HG03139 (cell line): ENCODE results near the gene MTA3.
"Not testable (repeated sequence)": the region's sequence is repeated elsewhere in the genome, so short reads cannot be mapped to it uniquely, and the experiment has no call there.

ENCODE experiments used
- ATAC-seq: cut with Tn5 transposase; IDR thresholded peaks from one replicate; pipeline ENCODE4 v1.9.1; 2021; ENCODE audit not compliant: unreplicated experiment

The MTA3 gene

DNA sequence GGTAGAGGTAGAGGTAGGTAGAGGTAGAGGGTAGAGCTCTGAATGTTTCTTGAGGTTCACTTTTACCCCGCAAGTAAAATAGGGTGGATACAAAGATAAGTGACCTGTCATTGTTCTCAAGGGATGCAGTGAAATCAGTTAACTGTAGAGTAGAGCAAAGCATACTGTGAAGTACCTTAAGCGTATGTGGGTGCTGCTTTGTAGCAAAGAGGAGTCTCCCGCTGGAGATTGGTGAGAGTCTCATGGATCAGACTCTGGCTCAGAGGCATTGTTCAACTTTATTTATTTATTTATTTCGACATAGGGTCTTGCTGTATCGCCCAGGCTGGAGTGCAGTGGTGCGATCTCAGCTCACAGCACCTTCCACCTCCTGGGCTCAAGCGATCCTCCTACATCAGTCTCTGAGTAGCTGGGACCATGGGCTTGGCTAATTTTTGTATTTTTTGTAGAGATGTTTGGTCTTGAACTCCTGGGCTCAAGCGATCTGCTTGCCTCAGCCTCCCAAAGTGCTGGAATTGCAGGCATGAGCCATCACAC is 38.7 kb downstream of the MTA3 start:
- ATAC-seq, result no peak

- ATAC-seq, result no peak
Observed at GRCh38 chr2:42613281-42614064, 45.0 kb downstream of the MTA3 start.

- no peak for ATAC-seq
Observed at GRCh38 chr2:42614838-42615237, 46.4 kb downstream of the MTA3 start.

DNA sequence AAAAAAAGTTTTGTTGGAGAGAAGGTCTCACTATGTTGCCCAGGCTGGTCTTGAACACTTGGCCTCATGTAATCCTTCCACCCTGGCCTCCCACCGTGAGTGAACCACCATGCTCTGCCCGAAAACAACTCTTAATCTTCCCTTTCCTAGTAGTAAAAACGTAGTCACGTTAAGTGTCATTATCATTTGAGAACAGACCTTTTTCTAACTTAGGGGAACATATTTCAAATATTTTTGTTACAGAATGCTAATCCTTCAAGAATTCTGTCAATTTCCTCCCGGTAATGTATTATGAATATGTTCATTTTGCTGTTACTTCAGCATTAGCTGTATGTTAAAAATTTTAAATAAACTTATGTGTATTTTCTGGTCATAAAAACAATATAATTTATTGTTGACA is 49.7 kb downstream of the MTA3 start:
- no peak for ATAC-seq

- no peak for ATAC-seq
Observed at GRCh38 chr2:42618972-42619371, 50.5 kb downstream of the MTA3 start.

- ATAC-seq, result not testable (repeated sequence)
Observed at GRCh38 chr2:42621626-42622025, 53.2 kb downstream of the MTA3 start.

- ATAC-seq, result no peak
Observed at GRCh38 chr2:42622943-42623676, 54.7 kb downstream of the MTA3 start.

DNA sequence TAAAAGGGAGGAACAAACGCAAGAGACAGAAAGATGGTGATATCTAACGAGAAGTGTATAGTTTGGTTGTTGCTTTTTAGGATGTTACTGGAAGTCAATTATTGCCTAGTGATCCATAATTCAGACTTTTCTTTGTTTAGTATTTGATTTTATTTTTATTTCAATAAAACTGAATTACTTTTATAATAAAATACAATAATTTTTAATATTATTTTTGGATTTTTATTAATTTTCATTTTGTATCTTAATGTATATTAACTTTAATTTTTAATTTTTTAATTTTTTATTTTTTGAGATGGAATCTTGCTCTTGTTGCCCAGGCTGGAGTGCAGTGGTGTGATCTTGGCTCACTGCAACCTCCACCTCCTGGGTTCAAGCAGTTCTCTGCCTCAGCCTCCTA is 55.6 kb downstream of the MTA3 start:
- ATAC-seq, result no peak

- not testable (repeated sequence) for ATAC-seq
Observed at GRCh38 chr2:42628024-42628423, 59.6 kb downstream of the MTA3 start.

DNA sequence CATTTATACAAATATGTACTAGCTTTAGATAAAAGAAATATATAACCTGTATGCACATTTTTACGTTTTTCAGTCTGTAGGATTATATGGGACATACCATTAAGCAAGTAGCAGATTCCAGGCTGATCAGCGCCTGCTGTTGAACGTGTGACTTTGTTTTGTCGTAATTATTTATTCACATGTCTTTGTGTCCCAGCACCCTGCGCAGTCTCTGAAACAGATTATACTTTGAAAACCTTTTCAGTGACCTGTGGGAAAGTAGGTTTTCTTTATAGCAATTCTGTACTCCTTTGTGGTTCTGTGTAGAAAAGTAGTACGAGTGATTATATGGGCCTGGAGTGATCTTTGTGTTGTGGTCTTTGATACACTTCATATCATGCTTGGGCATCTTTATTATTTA is 68.5 kb downstream of the MTA3 start:
- no peak for ATAC-seq

GRCh38 chr2:42638080-42638784 is 69.8 kb downstream of the MTA3 start:
- no peak for ATAC-seq

DNA sequence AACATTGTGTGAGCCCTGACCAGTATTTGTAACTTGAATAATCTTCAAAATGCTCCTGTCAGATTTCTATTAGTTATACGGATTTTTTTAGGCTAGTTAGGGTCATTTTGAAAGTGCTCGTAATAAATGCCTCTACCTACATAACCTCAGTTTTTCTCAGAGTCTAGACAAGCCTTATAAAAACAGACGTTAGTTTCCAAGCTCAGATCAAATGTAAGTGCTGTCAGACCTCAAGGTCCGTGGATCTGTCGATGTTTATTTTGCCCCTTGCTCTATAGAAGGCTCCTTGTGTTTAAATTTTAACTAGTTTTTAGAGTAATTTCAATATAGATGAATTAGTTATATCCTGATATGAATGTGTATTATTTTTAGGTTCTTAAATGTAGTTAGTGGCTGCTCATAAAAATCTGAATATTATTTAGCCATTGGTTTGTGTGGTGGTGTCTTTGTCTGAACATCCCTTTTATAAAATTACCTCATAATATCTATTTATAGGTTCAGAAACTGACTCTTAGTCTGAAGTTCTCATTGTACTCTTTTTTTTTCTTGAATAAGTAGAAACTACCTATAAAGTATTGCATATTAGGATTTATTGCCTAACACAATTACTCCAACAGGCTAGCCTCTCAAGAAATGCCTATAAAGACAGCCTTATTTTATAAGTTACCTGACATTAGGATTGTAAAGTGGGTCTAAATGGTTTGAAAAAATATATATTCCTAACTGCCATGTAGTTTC is 71.1 kb downstream of the MTA3 start:
- ATAC-seq, result no peak

DNA sequence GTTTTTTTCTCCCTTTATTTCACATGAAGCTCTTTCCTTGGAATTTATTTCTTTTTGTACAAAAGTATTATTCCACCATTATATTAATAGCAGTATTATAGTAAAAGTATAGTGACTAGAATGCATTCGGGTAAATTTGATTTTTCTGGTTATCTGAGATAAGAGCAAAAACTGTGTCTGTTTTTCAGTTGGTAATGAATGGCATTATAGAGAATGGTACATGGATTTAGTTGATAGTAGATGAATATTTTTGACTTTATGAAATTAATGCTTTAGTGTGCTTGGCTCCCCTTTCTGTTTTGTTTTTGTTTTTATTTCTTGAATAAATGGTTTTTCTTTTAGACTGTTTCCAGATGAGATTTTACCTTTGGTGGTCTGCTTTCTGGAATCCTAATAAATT is 71.8 kb downstream of the MTA3 start:
- ATAC-seq, result no peak

GRCh38 chr2:42642371-42642770 is 73.9 kb downstream of the MTA3 start:
- ATAC-seq, result not testable (repeated sequence)

- ATAC-seq, result no peak
Observed at GRCh38 chr2:42645551-42645950, 77.1 kb downstream of the MTA3 start.

- ATAC-seq, result no peak
Observed at GRCh38 chr2:42648796-42649195, 80.4 kb downstream of the MTA3 start.

- ATAC-seq, result no peak
Observed at GRCh38 chr2:42651057-42651456, 82.6 kb downstream of the MTA3 start.

GRCh38 chr2:42652086-42652485 is 83.7 kb downstream of the MTA3 start:
- ATAC-seq, result no peak

- ATAC-seq, result no peak
Observed at GRCh38 chr2:42653039-42653438, 84.6 kb downstream of the MTA3 start.

DNA sequence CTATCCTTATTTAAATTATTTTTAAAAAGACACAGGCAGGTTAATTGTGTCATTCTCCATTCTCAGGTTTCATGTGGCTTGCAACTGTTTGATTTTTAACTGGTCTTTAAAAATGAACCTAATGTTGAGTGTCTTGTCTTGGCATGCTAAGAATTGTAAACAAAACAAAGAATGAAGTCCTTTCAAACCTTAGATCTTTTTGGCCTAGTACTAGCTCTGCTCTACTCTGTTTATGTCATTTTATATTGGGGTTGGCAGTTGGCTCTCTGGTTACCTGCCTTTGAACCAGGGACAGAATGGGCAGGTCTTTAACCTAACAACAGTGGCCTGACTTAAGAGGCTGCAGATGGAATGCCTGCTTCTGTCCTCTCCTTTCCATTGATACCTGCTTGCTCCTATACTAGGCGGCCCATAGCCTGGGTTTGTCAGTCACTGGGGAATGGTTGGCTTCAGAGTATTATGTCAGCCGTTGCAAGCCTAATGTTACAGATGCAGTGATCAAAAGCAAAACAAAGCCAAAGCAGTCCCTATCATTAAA is 85.5 kb downstream of the MTA3 start:
- ATAC-seq, result no peak

DNA sequence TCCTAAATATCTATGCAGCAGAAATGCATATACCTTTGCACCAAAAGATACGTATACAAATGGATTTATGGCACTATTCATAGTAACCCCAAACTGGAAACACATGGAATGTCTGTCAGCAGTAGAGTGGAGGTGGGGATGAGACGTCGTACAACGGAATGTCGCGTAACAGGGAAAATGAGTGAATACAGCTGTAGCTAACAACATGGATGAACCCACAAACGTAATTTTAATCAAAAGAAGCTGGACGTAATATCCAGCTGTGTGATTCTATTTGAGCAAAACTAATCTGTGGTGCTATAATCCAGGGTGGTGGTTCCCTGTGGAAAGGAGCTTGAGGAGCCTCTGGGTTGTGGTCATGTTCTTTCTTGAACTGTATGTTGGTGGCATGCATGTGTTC is 89.9 kb downstream of the MTA3 start:
- no peak for ATAC-seq
